ENCODE results near the gene MFF.

Gene MFF

DNA sequence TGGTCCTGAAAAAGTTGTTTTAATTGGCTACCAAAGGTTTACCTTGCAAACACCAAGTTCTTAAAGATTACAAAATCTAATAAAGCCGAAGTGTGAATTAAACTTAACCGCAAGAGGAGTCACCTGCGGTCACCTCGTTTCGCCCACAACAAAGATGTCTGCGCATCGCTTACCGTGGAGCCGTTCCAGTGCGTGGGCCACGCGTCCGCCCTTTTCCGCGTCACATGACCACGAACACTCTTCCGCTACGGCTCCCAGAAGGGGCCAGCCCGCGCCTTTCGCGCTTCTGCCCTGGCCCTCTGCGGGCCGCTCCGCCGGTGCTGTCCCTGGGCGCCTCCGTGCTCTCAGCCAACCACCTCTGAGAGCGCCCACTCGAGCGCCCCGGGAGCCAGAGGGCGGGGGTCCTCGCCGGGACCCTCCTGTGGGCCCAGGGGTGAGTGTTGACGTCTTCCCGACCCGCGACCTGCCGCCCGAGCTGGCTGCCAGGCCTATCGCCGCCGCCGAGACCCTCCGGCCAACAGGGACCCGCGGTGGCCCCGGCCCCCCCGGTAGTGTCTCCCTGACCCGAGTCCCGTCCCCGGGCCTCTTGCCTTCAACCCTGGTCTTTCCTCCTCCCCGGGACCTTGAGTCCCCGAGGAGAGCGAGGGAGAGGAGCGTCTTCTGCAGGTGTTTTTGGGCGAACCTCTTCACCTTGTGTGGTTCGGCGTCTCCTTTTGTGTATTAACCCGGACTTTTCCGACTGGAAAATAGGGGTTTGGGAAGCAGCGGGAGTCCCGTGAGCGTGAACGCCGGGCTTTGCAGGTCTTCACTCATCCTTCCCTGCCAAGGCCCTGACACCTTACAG lies at the start of gene MFF:
Gene MFF (plus strand): TSS at position 257 of the 844 bp plus-strand sequence. CDS start 5,415 bp downstream, outside the sequence.
- DNase-seq: peak; percentile 52

GRCh38 chr2:227280895-227281294 lies 44.2 kb upstream of the MFF start:
- DNase-seq: no peak

GRCh38 chr2:227285741-227286236 lies 39.3 kb upstream of the MFF start:
- DNase-seq: no peak

DNA sequence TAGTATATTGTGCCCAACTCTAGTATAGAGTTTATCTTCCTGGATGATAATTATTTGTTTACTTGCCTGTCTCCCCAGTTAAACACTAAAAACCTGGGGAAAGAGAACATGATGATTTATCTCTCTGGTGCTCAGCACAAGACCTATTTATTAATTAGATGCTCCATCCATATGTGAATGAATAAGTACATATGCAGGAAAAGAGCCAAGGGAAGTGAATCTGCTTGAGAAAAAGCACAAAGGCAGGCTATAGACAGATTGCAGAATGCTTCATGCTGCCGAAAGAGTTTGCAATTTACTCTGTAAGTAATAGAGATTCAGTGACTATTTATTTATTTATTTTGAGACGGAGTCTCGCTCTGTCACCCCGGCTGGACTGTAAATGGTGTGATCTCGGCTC lies 37.3 kb upstream of the MFF start:
- no peak for DNase-seq

GRCh38 chr2:227292314-227292713 lies 32.7 kb upstream of the MFF start:
- no peak for DNase-seq

- DNase-seq: no peak
Measured at GRCh38 chr2:227293531-227293930, 31.5 kb upstream of the MFF start.

- DNase-seq: peak; percentile 30
Measured at GRCh38 chr2:227295806-227296205, 29.2 kb upstream of the MFF start.

GRCh38 chr2:227296671-227297405 lies 28.2 kb upstream of the MFF start:
- no peak for DNase-seq

DNA sequence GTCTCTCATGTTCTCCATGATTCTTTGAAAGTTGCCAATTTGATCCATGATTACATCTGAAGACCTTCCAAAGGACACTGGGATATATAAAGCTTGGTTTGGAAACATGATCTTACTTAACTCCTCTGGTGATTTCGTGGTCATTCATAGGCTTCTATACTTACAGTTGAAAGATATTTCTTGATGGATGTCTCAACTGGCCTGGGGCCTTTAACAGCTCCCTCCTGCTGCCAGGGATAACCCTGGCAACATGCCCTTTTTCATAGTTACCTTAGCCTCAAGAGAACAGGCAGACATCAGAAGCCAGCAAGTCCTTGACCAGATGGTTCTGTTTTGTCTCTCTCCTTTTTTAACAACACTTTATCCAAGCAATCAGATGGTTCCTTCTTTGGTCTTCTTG lies 23.5 kb upstream of the MFF start:
- no peak for DNase-seq

- DNase-seq: no peak
Measured at GRCh38 chr2:227308784-227309183, 16.3 kb upstream of the MFF start.

GRCh38 chr2:227310756-227311110 lies 14.3 kb upstream of the MFF start:
- no peak for DNase-seq

- no peak for DNase-seq
Measured at GRCh38 chr2:227311861-227312506, 13.1 kb upstream of the MFF start.

DNA sequence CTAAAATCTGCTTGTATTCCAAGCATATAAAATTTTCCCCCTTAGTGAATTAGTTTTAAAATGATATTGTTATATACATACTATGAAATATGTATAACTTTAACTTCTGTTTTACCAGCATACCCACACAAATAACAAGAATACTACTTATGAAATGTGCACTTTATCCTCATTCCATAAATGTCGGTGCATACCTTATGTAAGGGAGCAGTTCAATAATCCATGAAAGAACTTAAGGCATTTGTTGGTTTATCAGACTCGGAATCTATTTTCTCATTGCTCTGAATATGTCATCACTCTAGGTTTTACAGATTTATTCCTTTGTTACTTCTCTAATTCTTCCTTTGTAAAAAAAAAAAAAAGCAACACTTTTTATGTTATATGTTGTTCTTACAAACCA lies 12.5 kb upstream of the MFF start:
- no peak for DNase-seq

- DNase-seq: no peak
Measured at GRCh38 chr2:227313310-227313709, 11.7 kb upstream of the MFF start.

DNA sequence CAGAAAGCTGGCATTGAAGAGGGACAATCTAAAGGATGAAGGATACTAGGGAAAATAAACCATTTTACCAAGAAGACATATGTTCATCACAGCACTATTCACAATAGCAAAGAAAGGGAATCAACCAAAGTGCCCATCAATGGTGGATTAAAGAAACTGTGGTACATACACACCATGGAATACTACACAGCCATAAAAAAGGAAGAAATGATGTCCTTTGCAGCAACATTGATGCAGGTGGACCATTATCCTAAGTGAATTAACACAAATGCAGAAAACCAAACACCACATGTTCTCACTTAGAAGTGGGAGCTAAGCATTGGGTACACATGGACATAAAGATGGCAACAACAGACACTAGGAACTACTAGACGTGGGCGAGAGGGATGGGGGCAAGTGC lies 7.2 kb upstream of the MFF start:
- DNase-seq: no peak

DNA sequence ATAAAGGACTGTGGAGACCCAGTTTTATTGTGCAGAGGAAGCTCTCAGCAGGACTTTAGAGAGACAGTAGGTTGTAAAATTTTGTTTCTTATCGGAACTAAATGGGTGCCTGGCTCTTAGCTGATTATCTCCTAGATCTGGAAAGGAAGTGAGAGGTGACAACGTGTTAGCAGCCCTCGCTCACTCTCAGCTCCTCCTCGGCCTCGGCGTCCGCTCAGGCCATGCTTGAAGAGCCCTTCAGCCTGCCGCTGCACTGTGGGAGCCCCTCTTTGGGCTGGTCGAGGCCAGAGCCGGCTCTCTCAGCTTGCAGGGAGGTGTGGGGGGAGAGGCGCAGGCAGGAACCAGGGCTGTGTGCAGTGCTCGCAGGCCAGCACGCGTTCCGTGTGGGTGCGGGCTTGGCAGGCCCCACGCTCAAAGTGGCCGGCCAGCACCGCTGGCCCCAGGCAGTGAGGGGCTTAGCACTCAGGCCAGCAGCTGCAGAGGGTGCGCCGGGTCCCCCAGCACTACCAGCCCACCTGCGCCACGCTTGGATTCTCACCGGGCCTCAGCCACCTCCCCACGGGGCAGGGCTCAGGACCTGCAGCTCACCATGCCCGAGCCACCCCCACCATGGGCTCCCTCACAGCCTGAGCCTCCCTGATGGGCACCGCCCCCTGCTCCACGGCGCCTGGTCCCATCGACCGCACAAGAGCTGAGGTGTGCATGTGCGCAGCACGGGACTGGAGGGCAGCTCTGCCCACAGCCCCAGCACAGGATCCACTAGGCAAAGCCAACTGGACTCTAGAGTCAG lies 4.6 kb upstream of the MFF start:
- no peak for DNase-seq

DNA sequence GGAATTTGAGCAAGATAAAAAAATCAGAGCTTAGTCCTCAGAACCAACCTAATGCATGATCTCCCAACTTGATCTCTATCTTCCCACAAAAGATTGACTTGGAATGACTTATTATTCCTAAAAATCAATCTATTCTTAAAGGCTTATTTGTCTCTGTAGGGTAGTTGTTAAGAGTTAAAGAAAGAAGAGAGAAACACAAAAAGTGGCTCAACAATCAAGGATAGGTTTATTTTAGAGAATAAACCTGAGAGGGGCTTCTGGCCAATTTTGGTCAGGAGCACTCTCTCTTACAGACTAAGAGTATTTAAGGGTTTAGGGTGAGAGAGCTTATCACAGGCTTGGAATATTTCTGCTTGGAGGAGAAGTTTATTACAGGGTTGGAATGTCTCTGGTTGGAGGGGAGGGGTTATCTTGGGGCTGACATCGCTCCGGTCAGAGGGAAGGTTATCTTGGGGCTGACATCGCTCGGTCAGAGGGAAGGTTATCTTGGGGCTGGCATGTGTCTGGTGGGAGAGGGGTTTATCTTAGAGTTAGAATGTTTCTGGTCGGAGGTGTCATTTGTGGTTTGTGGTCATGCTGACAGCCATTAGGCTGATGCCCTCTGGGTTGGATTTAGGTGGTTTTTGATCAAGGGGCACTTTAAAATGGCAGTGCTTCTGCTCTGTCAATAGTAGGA lies 2.4 kb upstream of the MFF start:
- no peak for DNase-seq

GRCh38 chr2:227323818-227324217 lies 1.2 kb upstream of the MFF start:
- DNase-seq: no peak

DNA sequence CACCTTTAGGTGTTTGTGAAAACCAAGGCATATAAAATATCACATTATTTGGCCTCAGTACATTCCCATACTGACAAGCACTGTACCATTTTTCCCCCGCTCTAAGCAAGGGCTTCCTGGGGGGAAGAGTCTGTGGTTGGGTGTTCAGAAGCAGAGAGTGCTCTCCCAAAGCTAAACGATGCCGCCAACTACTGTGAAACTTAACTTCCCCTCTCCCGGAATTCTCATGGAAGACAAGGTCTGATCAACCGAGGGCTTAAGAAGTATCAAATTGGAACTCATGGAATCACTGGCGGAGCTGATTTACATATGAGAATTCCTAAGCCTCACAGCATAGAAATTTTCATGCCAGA lies 433 bp upstream of the MFF start:
- no peak for DNase-seq

GRCh38 chr2:227325839-227326195 lies 766 bp downstream of the MFF start:
- no peak for DNase-seq

DNA sequence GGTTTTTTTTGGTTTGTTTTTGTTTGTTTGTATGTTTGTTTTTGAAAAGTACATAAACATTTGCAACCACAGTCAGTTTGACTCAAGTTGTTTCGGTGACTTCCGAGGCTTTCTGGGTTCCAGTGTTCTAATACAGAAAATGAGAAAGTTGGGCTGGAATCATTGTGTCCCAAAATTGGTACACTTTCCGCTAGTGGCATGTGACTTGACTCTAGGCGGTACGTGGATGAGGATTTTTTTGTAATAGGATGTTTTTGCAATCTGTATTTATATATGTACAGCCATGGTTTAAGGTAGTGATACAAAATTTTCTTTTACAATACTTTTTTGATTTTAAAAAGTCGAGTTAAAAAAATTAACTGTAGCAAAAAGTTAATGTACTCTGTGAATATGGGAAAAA lies 1.7 kb downstream of the MFF start:
- DNase-seq: no peak

- no peak for DNase-seq
Measured at GRCh38 chr2:227335713-227336112, 10.7 kb downstream of the MFF start.

DNA sequence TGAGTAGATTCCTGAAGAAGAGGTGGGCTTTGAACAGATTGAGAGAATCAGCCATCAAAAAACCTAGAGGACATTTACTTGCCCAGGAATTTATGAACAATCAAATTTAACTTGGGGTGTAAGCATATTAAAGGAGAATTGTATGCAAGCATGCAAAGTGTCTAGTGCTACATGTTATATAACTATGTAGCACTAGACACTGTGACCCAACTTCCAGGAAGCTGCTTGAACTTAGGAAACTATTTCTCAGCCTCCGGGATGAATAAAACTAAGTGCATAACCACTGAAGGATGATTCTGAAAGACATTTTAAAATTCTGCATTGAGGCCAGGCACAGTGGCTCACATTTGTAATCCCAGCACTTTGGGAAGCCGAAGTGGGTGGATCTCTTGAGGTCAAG lies 12.4 kb downstream of the MFF start:
- no peak for DNase-seq

Measured in NCI-H2107 (cell line).